Astrocyte of the spinal cord (primary cell): ENCODE results near the gene SWAP70.
A peak's percentile ranks its signal among the peaks of the same experiment; 100 is the strongest.

Source experiments
- DNase-seq: peaks from one replicate; pipeline ENCODE4 v3.0.0; 2011; ENCODE audit warnings: low read depth, low spot score
- H3K4me3 ChIP-seq: 2 replicates; pipeline ENCODE4 v1.5.1; 2011; ENCODE audit warnings: low read depth, mild to moderate bottlenecking, low read length, moderate library complexity
- in situ Hi-C: cut with HindIII; loops from 2 replicates; pipeline ENCODE4 v1.10.0; 2017; ENCODE audit warnings: low sequenced_read_pairs
- TF ChIP-seq, protein P1 (sequence below): IDR thresholded peaks from 2 replicates; pipeline ENCODE4 v1.5.1; 2012; ENCODE audit warnings: low read depth, mild to moderate bottlenecking, low read length, inconsistent platforms

Gene SWAP70

DNA sequence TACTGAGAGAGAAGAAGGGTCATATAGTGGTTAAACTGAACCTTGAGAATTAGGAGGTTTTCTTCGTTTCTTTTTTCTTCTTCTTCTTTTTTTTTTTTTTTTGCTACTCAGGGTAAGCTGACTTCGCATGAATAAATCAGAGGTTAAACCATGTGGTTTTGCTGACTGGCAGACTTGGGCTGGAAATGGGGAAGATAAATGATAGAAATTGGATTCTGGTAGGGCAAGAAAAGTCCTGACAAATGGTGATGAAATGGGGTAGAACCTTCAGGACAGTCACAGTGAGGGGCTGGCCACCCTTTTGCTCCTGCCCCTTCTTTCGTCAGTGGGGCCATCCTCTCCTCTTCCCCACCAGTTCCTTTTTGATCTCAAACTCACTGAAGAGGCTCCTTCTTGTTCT is 1.6 kb upstream of the SWAP70 start:
- no peak for DNase-seq
- H3K4me3 ChIP-seq: no peak overlapping the region
- in situ Hi-C loops: no loop called here
- TF ChIP-seq, protein P1, sequence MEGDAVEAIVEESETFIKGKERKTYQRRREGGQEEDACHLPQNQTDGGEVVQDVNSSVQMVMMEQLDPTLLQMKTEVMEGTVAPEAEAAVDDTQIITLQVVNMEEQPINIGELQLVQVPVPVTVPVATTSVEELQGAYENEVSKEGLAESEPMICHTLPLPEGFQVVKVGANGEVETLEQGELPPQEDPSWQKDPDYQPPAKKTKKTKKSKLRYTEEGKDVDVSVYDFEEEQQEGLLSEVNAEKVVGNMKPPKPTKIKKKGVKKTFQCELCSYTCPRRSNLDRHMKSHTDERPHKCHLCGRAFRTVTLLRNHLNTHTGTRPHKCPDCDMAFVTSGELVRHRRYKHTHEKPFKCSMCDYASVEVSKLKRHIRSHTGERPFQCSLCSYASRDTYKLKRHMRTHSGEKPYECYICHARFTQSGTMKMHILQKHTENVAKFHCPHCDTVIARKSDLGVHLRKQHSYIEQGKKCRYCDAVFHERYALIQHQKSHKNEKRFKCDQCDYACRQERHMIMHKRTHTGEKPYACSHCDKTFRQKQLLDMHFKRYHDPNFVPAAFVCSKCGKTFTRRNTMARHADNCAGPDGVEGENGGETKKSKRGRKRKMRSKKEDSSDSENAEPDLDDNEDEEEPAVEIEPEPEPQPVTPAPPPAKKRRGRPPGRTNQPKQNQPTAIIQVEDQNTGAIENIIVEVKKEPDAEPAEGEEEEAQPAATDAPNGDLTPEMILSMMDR: no peak

DNA sequence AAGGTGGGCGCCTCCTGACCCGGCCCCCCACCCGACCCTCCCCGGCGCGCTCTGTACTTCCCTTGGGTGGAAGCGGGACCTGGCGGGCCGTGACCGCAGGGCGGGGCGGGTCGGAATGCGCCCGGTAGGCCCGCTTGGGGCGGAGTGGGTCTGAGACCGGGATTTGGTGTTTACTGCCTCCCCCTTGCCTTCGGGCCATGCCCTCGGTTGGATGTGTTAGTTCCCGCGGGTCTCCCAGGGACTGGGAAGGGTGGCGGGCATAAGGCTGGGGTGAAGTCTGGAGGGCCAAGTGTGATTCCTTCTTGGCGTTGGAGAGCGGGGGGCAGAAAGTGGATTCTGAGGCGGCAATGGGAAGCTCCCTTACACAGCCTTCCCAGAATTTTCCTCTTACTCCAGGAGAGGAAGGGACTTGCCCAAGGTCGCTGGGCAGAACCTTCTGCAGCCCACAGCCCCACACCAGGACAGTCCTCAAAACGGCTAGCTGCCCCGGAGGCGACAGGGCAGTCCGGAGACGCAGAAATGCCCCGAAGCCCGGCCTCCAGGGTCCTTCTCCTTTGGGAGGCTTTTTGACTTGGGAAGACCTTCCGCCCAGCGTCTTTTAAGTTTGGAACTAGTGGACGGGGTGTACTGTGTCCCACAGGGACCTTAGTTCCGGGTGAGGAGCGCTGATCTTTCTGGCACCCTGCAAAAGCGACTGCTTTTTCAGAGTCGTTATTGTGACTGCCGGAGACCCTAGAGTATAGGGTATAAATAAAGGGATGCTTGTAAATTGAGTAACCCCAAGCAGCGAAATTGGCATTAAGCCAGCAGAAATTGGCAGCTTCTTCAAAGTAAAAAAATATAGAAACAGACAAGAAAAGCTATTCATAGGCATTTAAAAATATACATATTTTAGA is 647 bp downstream of the SWAP70 start:
- in situ Hi-C loops: no loop called here
- H3K4me3 ChIP-seq: peak overlapping the region; percentile 71
- TF ChIP-seq, protein P1: no peak
- peak; percentile 67 for DNase-seq

DNA sequence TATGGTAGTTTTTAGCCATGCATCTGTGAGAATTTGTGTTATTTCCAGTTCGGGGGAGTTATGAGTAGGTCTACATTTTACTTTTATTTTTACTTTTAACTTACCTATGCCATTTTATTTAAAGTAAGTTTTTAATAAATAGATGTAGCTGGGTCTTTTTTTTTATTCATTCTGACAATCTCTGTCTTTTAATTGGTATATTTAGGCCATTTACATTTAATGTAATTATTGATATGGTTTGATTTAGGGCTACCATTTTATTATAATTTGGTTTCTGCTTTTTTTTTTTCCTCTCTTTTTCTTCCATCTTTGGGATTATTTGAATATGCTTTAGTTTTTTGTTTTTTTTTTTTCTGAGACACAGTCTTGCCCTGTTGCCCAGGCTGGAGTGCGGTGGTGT is 1.9 kb downstream of the SWAP70 start:
- in situ Hi-C loops: no loop called here
- TF ChIP-seq, protein P1: no peak
- peak overlapping the region; percentile 71 for H3K4me3 ChIP-seq
- DNase-seq: no peak

DNA sequence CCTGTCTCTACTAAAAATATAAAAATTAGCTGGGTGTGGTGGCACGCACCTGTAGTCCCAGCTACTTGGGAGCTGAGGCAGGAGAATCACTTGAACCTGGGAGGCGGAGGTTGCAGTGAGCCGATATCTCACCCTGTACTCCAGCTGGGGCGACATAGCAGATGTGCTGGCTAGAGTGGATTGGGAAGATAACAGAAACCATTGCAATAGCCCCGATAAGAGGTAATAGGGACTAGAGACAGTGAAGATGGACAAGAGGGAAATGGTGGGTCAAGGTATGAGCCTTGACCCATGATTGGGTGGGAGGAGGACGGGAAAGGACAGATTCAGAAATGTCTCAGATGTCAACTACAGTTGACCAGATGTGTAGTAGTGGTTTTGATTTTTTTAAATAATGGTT is 6.1 kb downstream of the SWAP70 start:
- TF ChIP-seq, protein P1: no peak
- in situ Hi-C loops: no loop called here
- no peak overlapping the region for H3K4me3 ChIP-seq
- DNase-seq: no peak

DNA sequence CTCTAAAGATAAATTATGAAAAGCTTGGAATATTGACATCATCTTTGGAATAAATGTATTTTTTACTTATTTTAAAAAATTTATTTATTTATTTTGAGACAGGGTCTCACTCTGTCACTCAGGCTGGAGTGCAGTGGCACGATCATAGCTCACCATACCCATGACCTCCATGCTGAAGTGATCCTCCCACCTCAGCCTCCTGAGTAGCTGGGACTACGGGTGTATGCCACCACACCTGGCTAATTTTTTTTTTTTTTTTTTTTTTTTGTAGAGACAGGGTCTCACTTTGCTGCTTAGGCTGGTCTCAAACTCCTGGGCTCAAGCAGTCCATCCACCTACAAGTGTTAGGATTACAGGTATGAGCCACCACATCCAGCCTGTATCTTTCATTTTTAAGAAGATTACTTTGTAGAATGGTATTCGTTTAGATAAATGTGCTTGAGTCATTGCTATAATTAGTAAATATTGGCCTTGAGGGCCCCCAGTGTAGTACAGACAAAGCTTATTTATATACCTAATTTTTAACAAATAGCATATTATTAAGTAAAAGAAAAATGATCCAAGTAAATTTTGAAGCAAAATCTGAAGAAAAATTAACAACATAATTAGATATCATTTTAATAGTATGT is 8.5 kb downstream of the SWAP70 start:
- TF ChIP-seq, protein P1: no peak
- in situ Hi-C loops: no loop called here
- H3K4me3 ChIP-seq: no peak overlapping the region
- DNase-seq: no peak

DNA sequence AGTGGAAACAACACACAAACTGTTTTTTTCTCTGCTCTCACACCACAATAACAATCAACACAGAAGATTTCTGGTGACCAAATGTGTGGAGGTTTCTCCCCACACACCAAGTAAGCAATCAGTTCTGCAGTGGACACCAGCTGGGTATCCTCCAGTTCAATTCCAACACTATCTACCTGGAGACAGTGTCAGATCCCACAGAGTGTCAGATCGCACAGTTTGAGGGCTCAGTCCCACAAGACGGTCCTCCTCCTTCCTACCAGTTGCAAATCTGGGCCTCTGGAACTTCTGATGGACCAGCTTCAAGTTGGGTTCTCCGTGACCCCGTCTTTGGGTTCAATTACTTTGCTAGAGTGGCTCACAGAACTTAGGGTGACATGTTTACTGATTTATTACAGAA is 9.0 kb downstream of the SWAP70 start:
- TF ChIP-seq, protein P1: no peak
- in situ Hi-C loops: no loop called here
- no peak overlapping the region for H3K4me3 ChIP-seq
- no peak for DNase-seq
